ENCODE results near the gene PARD3B. TPM values are rescaled to one million over a fixed set of nuclear protein-coding genes. Genes with fewer than 3 reads are reported as not detected.

The PARD3B gene
- total RNA-seq, 1 experiment from 2014 or later, result 6.4 TPM

- no peaks in the 10 kb centered on the region; the same call in 1 of the 2 replicates for H3K27me3 Mint-ChIP-seq (ENCODE audit: low read depth)
- Histone ChIP-seq H4K20me1 (ENCODE audit: control insufficient read depth, insufficient read depth, insufficient read length) (no peaks in the 10 kb centered on the region), H3K4ac (ENCODE audit: low read depth, low read length) (no peak overlapping the region), H4K5ac (ENCODE audit: insufficient read length, low read depth, low read length) (no peak overlapping the region), H3K23ac (ENCODE audit: insufficient read length, low read depth, low read length) (no peak overlapping the region), H2AK5ac (ENCODE audit: insufficient read length, low read length) (no peak overlapping the region), H3K18ac (ENCODE audit: insufficient read length, low read depth, low read length) (no peak overlapping the region), H3K9me3 (ENCODE audit: control insufficient read depth, low read depth, low read length) (no peaks in the 10 kb centered on the region), H3K79me1 (ENCODE audit: insufficient read depth, low read depth, low read length, poor library complexity, severe bottlenecking) (no peaks in the 10 kb centered on the region), H3K27me3 (ENCODE audit: insufficient read depth, low read length) (no peaks in the 10 kb centered on the region), H2BK20ac (ENCODE audit: low read depth, low read length, poor library complexity, severe bottlenecking) (no peak overlapping the region), H3K4me2 (ENCODE audit: insufficient read depth, insufficient read length, low read length) (no peak overlapping the region), H3K27ac (ENCODE audit: insufficient read length, low read depth, low read length) (no peak overlapping the region), H3K4me1 (ENCODE audit: insufficient read depth, low read length) (peaks cover 2% of the 10 kb centered on the region; the same call in 1 of the 2 replicates), H3K14ac (ENCODE audit: insufficient read depth, low read length) (no peak overlapping the region), H4K8ac (replicated peaks; ENCODE audit: insufficient read length, low read depth, low read length) (no peak overlapping the region), H2BK12ac (ENCODE audit: insufficient read length, low read depth, low read length) (no peak overlapping the region), H2AFZ (ENCODE audit: low read length) (no peak overlapping the region), H2BK120ac (ENCODE audit: low read depth, low read length, poor library complexity, severe bottlenecking) (no peak overlapping the region), H2BK5ac (ENCODE audit: insufficient read length, low read length) (no peak overlapping the region), H2BK15ac (ENCODE audit: low read depth, low read length) (no peak overlapping the region), H3K79me2 (ENCODE audit: insufficient read depth, low read length) (no peaks in the 10 kb centered on the region), H3K9ac (ENCODE audit: extremely low read depth, insufficient read length, low read length) (no peak overlapping the region), H3K23me2 (ENCODE audit: insufficient read length, low read depth, low read length, poor library complexity, severe bottlenecking) (no peaks in the 10 kb centered on the region), H3K56ac (ENCODE audit: insufficient read length, low read depth, low read length) (no peak overlapping the region), H4K91ac (ENCODE audit: insufficient read length, low read depth, low read length) (no peak overlapping the region), H3T11ph (ENCODE audit: low read length) (no peak overlapping the region)
- H3K4me3 Mint-ChIP-seq, result no peak overlapping the region
- H3K36me3 Mint-ChIP-seq (ENCODE audit: insufficient read depth in 1 of 3, low read depth in 3 of 3), result no peaks in the 10 kb centered on the region; a peak in 1 of 7 replicates
- H3K9me3 Mint-ChIP-seq, result no peaks in the 10 kb centered on the region; a peak in 2 of 5 replicates
- no peak overlapping the region for H3K27ac Mint-ChIP-seq
- H3K4me1 Mint-ChIP-seq, result peaks cover 20 to 22% of the 10 kb centered on the region in 2 experiments
- no peak for TF ChIP-seq CTCF (conservative IDR thresholded peaks at IDR 0.05)
- DNase-seq, result no peak
- WGBS (ENCODE audit: extremely low coverage, insufficient read length, low lambda C conversion rate), result no CpG with 5 or more reads among the region's 6 CpGs
These were observed 951.5 kb downstream of the PARD3B start for GRCh38 chr2:205496772-205497171.

Measured in H9 (cell line).